ENCODE measurements around the gene TSPAN11.

DNA sequence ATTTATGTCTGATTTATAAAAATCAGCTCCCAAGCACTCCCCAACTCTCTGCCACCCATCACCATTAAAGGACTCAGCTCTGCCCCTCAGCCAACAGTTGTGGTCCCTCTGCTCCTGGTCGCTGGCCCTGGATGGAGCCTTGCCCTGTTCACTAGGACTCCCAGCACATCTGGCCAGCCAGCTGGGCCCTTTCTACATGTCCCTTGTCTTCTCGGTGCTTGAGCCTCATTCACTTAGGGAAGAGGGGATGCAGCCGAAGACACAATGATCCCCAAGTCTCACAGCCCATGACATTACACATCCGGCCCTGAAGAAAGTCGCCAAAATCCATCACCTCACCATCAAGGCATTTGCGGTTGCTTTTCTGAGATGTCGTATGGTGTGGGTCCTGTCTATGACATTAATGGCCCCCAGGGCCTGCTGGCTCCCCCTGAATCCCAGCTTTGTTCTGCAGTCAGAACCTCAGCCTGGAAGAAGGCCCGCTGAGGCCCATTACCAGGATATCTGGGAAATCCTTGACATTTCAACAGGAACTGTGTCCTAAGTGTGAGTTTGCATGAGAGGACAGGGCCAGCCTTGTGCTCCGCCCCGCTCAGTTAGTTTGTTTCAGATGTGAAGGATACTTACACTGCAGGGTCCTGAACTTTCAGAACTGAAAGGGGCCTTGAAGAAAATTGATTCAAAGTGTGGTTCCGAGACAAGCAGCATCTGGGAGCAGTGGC lies 19.1 kb downstream of the TSPAN11 start:
- TF ChIP-seq ZNF274 (IDR thresholded peaks at IDR 0.05; ENCODE audit: low read depth, low read length), result no peak
- TF ChIP-seq YY1 (IDR thresholded peaks at IDR 0.05; ENCODE audit: insufficient read depth, insufficient read length), result no peak
- TF ChIP-seq SUZ12 (IDR thresholded peaks at IDR 0.05; ENCODE audit: extremely low read depth, insufficient read depth, insufficient read length), result no peak

All from NT2/D1 (cell line).